Measurements from ENCODE around the gene RASSF5.

DNA sequence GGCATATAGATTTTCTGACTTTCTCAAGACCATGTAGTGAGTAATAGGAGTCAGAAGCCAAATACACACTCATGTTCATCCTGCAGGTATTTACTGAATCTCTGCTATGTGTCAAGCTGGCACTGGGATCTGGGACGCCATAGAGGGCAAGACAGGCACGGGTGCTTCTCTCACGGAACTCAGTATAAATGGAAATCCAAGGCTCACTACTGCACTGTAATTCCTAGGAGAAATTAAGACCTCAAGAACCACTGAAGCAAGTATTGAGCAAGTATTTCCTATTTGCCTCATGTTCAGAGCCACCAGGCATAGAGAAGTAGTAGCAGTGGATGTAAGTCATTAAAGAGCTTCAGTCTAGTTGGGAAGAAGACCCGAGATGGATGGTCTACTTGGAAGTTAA lies 66.0 kb downstream of the RASSF5 start:
- TF ChIP-seq CTCF (IDR thresholded peaks at IDR 0.05) (no peak), POLR2A (IDR thresholded peaks at IDR 0.05; ENCODE audit: low read depth) (no peak), POLR2AphosphoS5 (IDR thresholded peaks at IDR 0.05) (no peak), EP300 (IDR thresholded peaks at IDR 0.05) (no peak)
